CD14-positive monocyte (primary cell): ENCODE results near the gene CDK19. TPM values are rescaled to one million over a fixed set of nuclear protein-coding genes. Genes with fewer than 3 reads are reported as not detected.

Experiments used
- DNase-seq, 3 donors: peaks; one replicate each; pipeline ENCODE4 v3.0.0-alpha.2; 2011 to 2022
- H2AFZ ChIP-seq: 2 replicates; pipeline ENCODE4 v1.6.0; 2012; ENCODE audit warnings: mild to moderate bottlenecking, low read depth, low read length, inconsistent platforms; ENCODE audit not compliant: insufficient read depth, poor library complexity, severe bottlenecking
- H3K27ac ChIP-seq, 2 donors: 1 replicate in 1 of 2; 2 replicates in 1 of 2; pipeline ENCODE4 v1.5.1; 2012 to 2013; ENCODE audit warnings: low read length in 2 of 2, control low read depth in 1 of 2, inconsistent platforms in 1 of 2, low read depth in 1 of 2, mild to moderate bottlenecking in 1 of 2
- H3K27me3 ChIP-seq, 2 donors: one replicate each; pipeline versions ENCODE4 v1.6.0 to v1.6.1; 2011 to 2013; ENCODE audit warnings: low read length in 2 of 2; ENCODE audit not compliant: control insufficient read depth in 2 of 2, insufficient read depth in 2 of 2
- H3K36me3 ChIP-seq, 2 donors: replicated peaks in 1 of 2; 1 replicate in 1 of 2; 2 replicates in 1 of 2; pipeline versions ENCODE4 v1.5.1 to v1.6.1; 2012 to 2013; ENCODE audit warnings: low read length in 2 of 2, control low read depth in 1 of 2, inconsistent platforms in 1 of 2, mild to moderate bottlenecking in 1 of 2; ENCODE audit not compliant: insufficient read depth in 2 of 2, control insufficient read depth in 1 of 2
- H3K4me1 ChIP-seq, 2 donors: 1 replicate in 1 of 2; 2 replicates in 1 of 2; pipeline versions ENCODE4 v1.5.1 to v1.6.1; 2012 to 2013; ENCODE audit warnings: low read length in 2 of 2, control low read depth in 1 of 2, inconsistent platforms in 1 of 2, mild to moderate bottlenecking in 1 of 2, moderate library complexity in 1 of 2; ENCODE audit not compliant: insufficient read depth in 2 of 2, control insufficient read depth in 1 of 2
- H3K4me2 ChIP-seq: replicated peaks from 2 replicates; pipeline ENCODE3; 2012; ENCODE audit warnings: low read length, moderate library complexity, mild to moderate bottlenecking; ENCODE audit not compliant: poor library complexity, severe bottlenecking; ENCODE audit errors: extremely low read depth
- H3K4me3 ChIP-seq, 3 experiments: fragments of 200-600 bp in 1 of 3; sonication (generic) in 1 of 3; replicated peaks in 1 of 3; 1 replicate in 2 of 3; 2 replicates in 1 of 3; pipeline ENCODE4 v1.5.1; 2011 to 2013; ENCODE audit warnings: low read length in 3 of 3, mild to moderate bottlenecking in 3 of 3, control low read depth in 2 of 3, low read depth in 2 of 3, inconsistent platforms in 1 of 3, moderate library complexity in 1 of 3
- H3K79me2 ChIP-seq: 2 replicates; pipeline ENCODE4 v1.6.0; 2012; ENCODE audit warnings: mild to moderate bottlenecking, control low read depth, inconsistent platforms, low read length, moderate library complexity; ENCODE audit not compliant: insufficient read depth
- H3K9ac ChIP-seq: 2 replicates; pipeline ENCODE4 v1.6.0; 2017; ENCODE audit warnings: low read length, mild to moderate bottlenecking; ENCODE audit not compliant: insufficient read depth, poor library complexity, severe bottlenecking
- H3K9me3 ChIP-seq, 2 donors: replicated peaks in 1 of 2; 1 replicate in 1 of 2; 2 replicates in 1 of 2; pipeline versions ENCODE4 v1.5.1 to v1.6.1; 2012 to 2013; ENCODE audit warnings: low read length in 2 of 2, control low read depth in 1 of 2; ENCODE audit not compliant: control insufficient read depth in 1 of 2, insufficient read depth in 1 of 2
- H4K20me1 ChIP-seq: 2 replicates; pipeline ENCODE4 v1.6.0; 2012; ENCODE audit warnings: mild to moderate bottlenecking, low read length, control low read depth, moderate library complexity; ENCODE audit not compliant: insufficient read depth
- H3K27ac Mint-ChIP-seq, 7 donors: one replicate each; pipeline ENCODE4 v1.8.0; 2020; ENCODE audit warnings: mild to moderate bottlenecking in 7 of 7, mixed read lengths in 7 of 7, moderate library complexity in 6 of 7, inconsistent platforms in 2 of 7
- H3K27me3 Mint-ChIP-seq, 3 donors: one replicate each; pipeline ENCODE4 v1.8.0; 2021 to 2022; ENCODE audit warnings: low read depth in 3 of 3, mild to moderate bottlenecking in 3 of 3, mixed read lengths in 3 of 3, moderate library complexity in 3 of 3, inconsistent platforms in 1 of 3
- H3K36me3 Mint-ChIP-seq, 2 donors: one replicate each; pipeline ENCODE4 v1.8.0; 2020; ENCODE audit warnings: mixed read lengths in 2 of 2, inconsistent platforms in 1 of 2, mild to moderate bottlenecking in 1 of 2
- H3K4me1 Mint-ChIP-seq: one replicate; pipeline ENCODE4 v1.8.0; 2020; ENCODE audit warnings: mild to moderate bottlenecking, mixed read lengths
- H3K4me3 Mint-ChIP-seq, 2 donors: one replicate each; pipeline ENCODE4 v1.8.0; 2020; ENCODE audit warnings: mild to moderate bottlenecking in 2 of 2, mixed read lengths in 2 of 2, moderate library complexity in 1 of 2
- H3K9me3 Mint-ChIP-seq, 7 donors: one replicate each; pipeline ENCODE4 v1.8.0; 2020 to 2022; ENCODE audit warnings: mixed read lengths in 7 of 7, mild to moderate bottlenecking in 6 of 7, moderate library complexity in 6 of 7, inconsistent platforms in 2 of 7
- CTCF ChIP-seq: fragments of 200-600 bp; IDR thresholded peaks from one replicate; pipeline ENCODE4 v1.8.0; 2022; ENCODE audit warnings: antibody characterized with exemption, mild to moderate bottlenecking
- WGBS: methylation state at CpG from one replicate; pipeline ENCODE4 v1.1.5; 2013; ENCODE audit warnings: missing lambda C conversion rate; ENCODE audit not compliant: insufficient coverage; 5-methylcytosine and 5-hydroxymethylcytosine counted together
- intact Hi-C, 2 donors: fragments of 100-400 bp; cut with micrococcal nuclease; formaldehyde crosslinking; loops; one replicate each; pipeline versions ENCODE4 v1.15.0 to v1.15.1; 2023
- polyA plus RNA-seq, 3 donors: library from polyadenylated mRNA; depleted of rRNA in 1 of 3; unstranded in 2 of 3; stranded (reverse) in 1 of 3; fragments of 300-500 nt in 2 of 3; fragments of >200 nt in 1 of 3; fragmentation: Illumina TruSeq in 2 of 3; gene quantifications; 1 replicate in 2 of 3; 2 replicates in 1 of 3; pipeline ENCODE4 v1.2.3, GENCODE V29; 2012 to 2021

Gene CDK19
- polyA plus RNA-seq, 3 donors = 2.7 to 12.0 (median 3.9) TPM

GRCh38 chr6:110566346-110567125 lies 248.7 kb downstream of the CDK19 start:
- Mint-ChIP-seq H3K4me1 (no peaks in the 10 kb centered on the region), H3K36me3 (no peaks in the 10 kb centered on the region), H3K9me3 (peaks cover 0 to 7% (median 3%) of the 10 kb centered on the region in 7 donors), H3K27ac (no peak overlapping the region), H3K4me3 (no peak overlapping the region), H3K27me3 (peaks cover 0 to 3% (median 1%) of the 10 kb centered on the region in 3 donors)
- no peaks in the 10 kb centered on the region for H4K20me1 ChIP-seq
- no peaks in the 10 kb centered on the region for H3K36me3 ChIP-seq
- no peak overlapping the region for H3K27ac ChIP-seq
- intact Hi-C loops = no loop called here
- H3K9ac ChIP-seq = no peak overlapping the region
- no peaks in the 10 kb centered on the region for H3K9me3 ChIP-seq
- WGBS = 93% methylated on average over 7 of the region's 7 CpGs
- H3K4me3 ChIP-seq = no peak overlapping the region
- DNase-seq = no peak
- H3K4me2 ChIP-seq = no peak overlapping the region
- TF ChIP-seq CTCF = no peak
- no peaks in the 10 kb centered on the region for H3K4me1 ChIP-seq
- no peaks in the 10 kb centered on the region for H3K27me3 ChIP-seq
- no peak overlapping the region for H2AFZ ChIP-seq
- H3K79me2 ChIP-seq = no peaks in the 10 kb centered on the region

GRCh38 chr6:110564703-110565421 lies 250.4 kb downstream of the CDK19 start:
- intact Hi-C loops = no loop called here
- H4K20me1 ChIP-seq = no peaks in the 10 kb centered on the region
- 95% methylated on average over 3 of the region's 6 CpGs for WGBS

More at GRCh38 chr6:110564703-110565421, 250.4 kb downstream of the CDK19 start:
- H3K27me3 ChIP-seq = no peaks in the 10 kb centered on the region
- H3K4me3 Mint-ChIP-seq = no peak overlapping the region
- H3K4me1 Mint-ChIP-seq = peaks cover 3% of the 10 kb centered on the region
- peak overlapping the region in 1 of 7 donors; percentile 42 for H3K27ac Mint-ChIP-seq
- no peak overlapping the region for H3K27ac ChIP-seq
- no peaks in the 10 kb centered on the region for H3K4me1 ChIP-seq
- H3K9me3 Mint-ChIP-seq = peaks cover 0 to 7% (median 3%) of the 10 kb centered on the region in 7 donors
- H3K36me3 Mint-ChIP-seq = no peaks in the 10 kb centered on the region
- no peak overlapping the region for H3K4me2 ChIP-seq
- H3K36me3 ChIP-seq = no peaks in the 10 kb centered on the region
- H3K79me2 ChIP-seq = no peaks in the 10 kb centered on the region
- peaks cover 0 to 4% (median 1%) of the 10 kb centered on the region in 3 donors for H3K27me3 Mint-ChIP-seq
- no peak overlapping the region for H3K4me3 ChIP-seq
- no peak for TF ChIP-seq CTCF
- no peaks in the 10 kb centered on the region for H3K9me3 ChIP-seq
- H3K9ac ChIP-seq = no peak overlapping the region
- no peak for DNase-seq
- H2AFZ ChIP-seq = no peak overlapping the region
